Glutamatergic neuron (in vitro differentiated cells): ENCODE results near the gene ACYP2. TPM values are rescaled to one million over a fixed set of nuclear protein-coding genes. Genes with fewer than 3 reads are reported as not detected.
A peak's percentile ranks its signal among the peaks of the same experiment; 100 is the strongest.
"Not testable (repeated sequence)": the region's sequence is repeated elsewhere in the genome, so short reads cannot be mapped to it uniquely, and the experiment has no call there.

Experiments
- DNase-seq: peaks from one replicate; pipeline ENCODE4 v3.0.0; 2022
- H3K27ac Mint-ChIP-seq: one replicate; pipeline ENCODE4 v1.8.0; 2020; ENCODE audit warnings: mild to moderate bottlenecking, mixed read lengths, inconsistent platforms; ENCODE audit not compliant: unreplicated experiment
- H3K27me3 Mint-ChIP-seq: one replicate; pipeline ENCODE4 v1.8.0; 2020; ENCODE audit warnings: mild to moderate bottlenecking, moderate library complexity, mixed read lengths, inconsistent platforms; ENCODE audit not compliant: unreplicated experiment
- H3K36me3 Mint-ChIP-seq: one replicate; pipeline ENCODE4 v1.8.0; 2020; ENCODE audit warnings: mild to moderate bottlenecking, mixed read lengths, inconsistent platforms; ENCODE audit not compliant: unreplicated experiment
- H3K4me1 Mint-ChIP-seq: one replicate; pipeline ENCODE4 v1.8.0; 2020; ENCODE audit warnings: mild to moderate bottlenecking, low read depth, mixed read lengths, inconsistent platforms; ENCODE audit not compliant: unreplicated experiment
- H3K4me3 Mint-ChIP-seq: one replicate; pipeline ENCODE4 v1.8.0; 2020; ENCODE audit warnings: mild to moderate bottlenecking, mixed read lengths, inconsistent platforms; ENCODE audit not compliant: unreplicated experiment
- H3K9me3 Mint-ChIP-seq: one replicate; pipeline ENCODE4 v1.8.0; 2020; ENCODE audit warnings: mild to moderate bottlenecking, moderate library complexity, mixed read lengths, inconsistent platforms; ENCODE audit not compliant: unreplicated experiment
- total RNA-seq: library from RNA; stranded (reverse); fragmentation: NEBNext Ultra II Directional; extraction: Animal tissue kit (Norgen Biotek cat#: 25700); gene quantifications from one replicate; pipeline ENCODE4 v1.2.1, GENCODE V29; 2021; ENCODE audit not compliant: unreplicated experiment
- TF ChIP-seq, protein P1 (sequence below): fragments of 200-600 bp; sonication (generic); IDR thresholded peaks from one replicate; pipeline ENCODE4 v1.5.0; 2021; ENCODE audit not compliant: partially characterized antibody, unreplicated experiment

ACYP2 gene
- total RNA-seq, 1 donor from 2014 or later, result 8.4 TPM

DNA sequence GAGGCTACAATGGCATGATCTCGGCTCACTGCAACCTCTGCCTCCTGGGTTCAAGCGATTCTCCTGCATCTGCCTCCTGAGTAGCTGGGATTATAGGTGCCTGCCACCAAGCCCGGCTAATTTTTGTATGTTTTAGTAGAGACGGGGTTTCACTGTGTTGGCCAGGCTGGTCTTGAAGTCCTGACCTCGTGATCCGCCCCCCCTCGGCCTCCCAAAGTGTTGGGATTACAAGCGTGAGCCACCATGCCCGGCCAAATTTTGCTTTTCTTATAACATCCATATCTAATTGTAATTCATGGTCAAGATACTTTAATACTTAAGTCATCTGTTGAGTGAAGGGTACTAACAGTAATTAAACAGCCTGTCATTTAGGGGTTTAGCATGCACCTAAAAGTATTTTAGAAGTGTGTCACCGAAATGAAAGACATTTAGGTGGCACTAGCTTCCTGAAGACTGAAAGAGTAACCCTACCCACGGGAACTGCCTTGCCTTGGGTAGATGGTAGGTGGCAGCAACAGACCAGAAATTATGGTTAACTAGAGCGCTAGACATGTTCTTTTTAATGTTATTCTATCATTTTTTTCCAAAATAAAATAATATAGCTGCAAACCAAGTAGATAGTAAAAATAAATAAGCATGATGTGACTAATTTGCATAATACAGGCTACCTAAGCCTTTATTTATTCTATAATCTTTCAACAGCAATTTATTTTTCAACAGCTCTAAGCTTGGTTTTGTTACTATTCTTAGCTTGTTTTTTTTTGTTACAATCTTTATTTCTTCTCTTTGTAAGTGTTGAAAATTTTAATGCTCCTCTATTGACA, 8.6 kb upstream of the ACYP2 start:
- H3K27me3 Mint-ChIP-seq, result no peaks in the 10 kb centered on the region
- peaks cover 10% of the 10 kb centered on the region for H3K4me1 Mint-ChIP-seq
- no peak for DNase-seq
- H3K4me3 Mint-ChIP-seq, result no peak overlapping the region
- H3K27ac Mint-ChIP-seq, result no peak overlapping the region
- H3K36me3 Mint-ChIP-seq, result no peaks in the 10 kb centered on the region
- no peaks in the 10 kb centered on the region for H3K9me3 Mint-ChIP-seq
- TF ChIP-seq, protein P1, sequence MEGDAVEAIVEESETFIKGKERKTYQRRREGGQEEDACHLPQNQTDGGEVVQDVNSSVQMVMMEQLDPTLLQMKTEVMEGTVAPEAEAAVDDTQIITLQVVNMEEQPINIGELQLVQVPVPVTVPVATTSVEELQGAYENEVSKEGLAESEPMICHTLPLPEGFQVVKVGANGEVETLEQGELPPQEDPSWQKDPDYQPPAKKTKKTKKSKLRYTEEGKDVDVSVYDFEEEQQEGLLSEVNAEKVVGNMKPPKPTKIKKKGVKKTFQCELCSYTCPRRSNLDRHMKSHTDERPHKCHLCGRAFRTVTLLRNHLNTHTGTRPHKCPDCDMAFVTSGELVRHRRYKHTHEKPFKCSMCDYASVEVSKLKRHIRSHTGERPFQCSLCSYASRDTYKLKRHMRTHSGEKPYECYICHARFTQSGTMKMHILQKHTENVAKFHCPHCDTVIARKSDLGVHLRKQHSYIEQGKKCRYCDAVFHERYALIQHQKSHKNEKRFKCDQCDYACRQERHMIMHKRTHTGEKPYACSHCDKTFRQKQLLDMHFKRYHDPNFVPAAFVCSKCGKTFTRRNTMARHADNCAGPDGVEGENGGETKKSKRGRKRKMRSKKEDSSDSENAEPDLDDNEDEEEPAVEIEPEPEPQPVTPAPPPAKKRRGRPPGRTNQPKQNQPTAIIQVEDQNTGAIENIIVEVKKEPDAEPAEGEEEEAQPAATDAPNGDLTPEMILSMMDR, result peak; percentile 45

DNA sequence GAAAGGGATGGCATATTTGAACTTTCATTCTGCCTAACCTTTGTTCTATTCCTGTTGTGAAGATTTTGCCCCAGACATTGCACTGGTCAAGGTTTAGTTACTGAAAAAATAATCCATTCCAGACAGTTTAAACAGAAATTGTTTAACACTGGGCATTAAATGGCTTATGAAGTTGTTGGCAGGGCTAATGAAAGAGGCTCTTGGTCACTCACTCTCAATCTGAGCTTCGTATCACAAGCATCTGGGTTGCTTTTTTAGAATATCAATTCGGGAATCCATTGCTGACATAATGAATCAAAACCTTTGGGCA, 8.0 kb upstream of the ACYP2 start:
- Mint-ChIP-seq H3K9me3 (no peaks in the 10 kb centered on the region), H3K4me1 (peaks cover 10% of the 10 kb centered on the region), H3K27ac (no peak overlapping the region), H3K27me3 (no peaks in the 10 kb centered on the region), H3K4me3 (no peak overlapping the region), H3K36me3 (no peaks in the 10 kb centered on the region)
- TF ChIP-seq, protein P1, result no peak
- no peak for DNase-seq

DNA sequence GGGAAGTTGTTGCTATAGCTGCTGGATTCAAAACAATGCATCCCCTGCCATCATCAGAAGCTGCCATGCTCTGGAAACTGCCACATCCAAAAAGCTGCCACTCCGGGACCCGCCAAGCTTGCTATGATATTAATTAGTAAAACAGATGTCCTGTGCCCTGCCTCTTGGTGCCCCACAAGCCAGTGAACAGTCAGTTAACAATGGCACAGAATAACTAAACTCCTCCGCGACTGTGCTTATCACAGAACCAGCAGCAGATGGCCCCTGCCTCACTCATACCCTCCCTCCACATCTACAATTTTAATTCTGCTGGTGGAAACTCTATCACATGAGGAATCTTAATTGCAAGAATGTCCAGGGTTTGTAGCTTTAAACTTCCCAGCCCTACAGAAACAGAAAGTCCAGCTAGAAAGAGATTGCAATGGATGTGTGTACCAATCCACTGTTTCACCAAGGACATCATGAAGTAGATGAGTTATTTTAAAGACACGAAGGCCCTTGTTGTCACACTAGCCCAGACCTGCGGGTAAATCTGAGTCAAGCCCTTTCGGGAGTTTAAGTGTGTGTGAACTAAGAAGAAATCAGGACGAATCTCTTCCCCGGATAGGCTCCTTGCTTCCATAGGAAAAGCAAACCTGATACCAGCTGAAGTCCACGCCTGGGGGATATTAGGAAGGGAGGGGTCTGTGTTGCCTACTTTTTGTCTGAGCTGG, 7.4 kb upstream of the ACYP2 start:
- no peak for DNase-seq
- Mint-ChIP-seq H3K27me3 (no peaks in the 10 kb centered on the region), H3K36me3 (no peaks in the 10 kb centered on the region), H3K4me1 (peaks cover 10% of the 10 kb centered on the region), H3K27ac (peak overlapping the region; percentile 80), H3K4me3 (peak overlapping the region; percentile 49), H3K9me3 (no peaks in the 10 kb centered on the region)
- TF ChIP-seq, protein P1, result no peak

DNA sequence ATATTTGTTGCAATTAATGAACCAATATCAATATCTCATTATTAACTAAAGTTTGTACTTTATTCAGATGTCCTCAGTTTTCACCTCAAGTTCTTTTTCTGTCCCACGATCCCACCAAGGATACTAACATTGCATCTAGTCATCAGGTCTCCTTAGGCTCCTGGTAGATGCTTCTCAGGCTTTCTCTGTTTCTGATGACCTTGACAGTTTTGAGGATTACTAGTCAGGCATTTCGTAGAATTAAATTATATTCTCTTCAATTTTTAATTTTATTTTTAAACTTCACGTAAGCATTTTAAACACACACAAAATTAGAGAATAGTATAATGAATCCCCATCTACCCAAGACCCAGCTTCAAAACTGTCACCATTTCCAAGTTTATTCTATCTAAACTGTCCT, 5.6 kb upstream of the ACYP2 start:
- H3K4me3 Mint-ChIP-seq, result no peak overlapping the region
- H3K36me3 Mint-ChIP-seq, result no peaks in the 10 kb centered on the region
- DNase-seq, result no peak
- no peak overlapping the region for H3K27ac Mint-ChIP-seq
- H3K4me1 Mint-ChIP-seq, result peaks cover 13% of the 10 kb centered on the region
- H3K9me3 Mint-ChIP-seq, result no peaks in the 10 kb centered on the region
- peaks cover 2% of the 10 kb centered on the region for H3K27me3 Mint-ChIP-seq
- TF ChIP-seq, protein P1, result no peak

DNA sequence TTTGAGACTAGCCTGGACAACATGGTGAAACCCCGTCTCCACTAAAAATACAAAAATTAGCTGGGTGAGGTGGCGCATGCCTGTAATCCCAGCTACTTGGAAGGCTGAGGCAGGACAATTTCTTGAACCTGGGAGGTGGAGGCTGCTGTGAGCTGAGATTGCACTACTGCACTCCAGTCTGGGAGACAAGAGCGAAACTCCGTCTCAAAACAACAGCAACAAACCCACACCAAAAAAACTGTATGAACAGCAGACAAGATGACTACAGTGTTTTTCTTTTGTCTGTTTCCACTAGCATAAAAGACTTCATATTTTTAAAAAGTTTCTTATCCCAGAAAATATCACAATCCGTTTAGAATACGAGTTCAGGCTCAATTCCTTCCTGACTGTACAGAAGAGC, 936 bp upstream of the ACYP2 start:
- peak overlapping the region; percentile 98 for H3K27ac Mint-ChIP-seq

More for the DNA sequence above, 936 bp upstream of the ACYP2 start:
- Mint-ChIP-seq H3K27me3 (peaks cover 12% of the 10 kb centered on the region), H3K4me3 (peak overlapping the region; percentile 86)
- not testable (repeated sequence) for H3K36me3 Mint-ChIP-seq, H3K4me1 Mint-ChIP-seq, H3K9me3 Mint-ChIP-seq, DNase-seq
